Endothelial cell of umbilical vein (primary cell): Measurements from ENCODE around the gene GGT6. TPM values are rescaled to one million over a fixed set of nuclear protein-coding genes. Genes with fewer than 3 reads are reported as not detected.

ENCODE experiments used
- BruUV-seq: library from RNA; stranded (reverse); fragments of 400-500 nt; replicated peaks from 2 replicates; lab custom pipeline; 2021; lab: Mats Ljungman, UMichigan
- CTCF ChIA-PET: fragments of 300-600, 350-600 bp; sonication (Branson Sonifier 250); formaldehyde crosslinking; loops from one replicate; lab custom pipeline; 2021; ENCODE audit warnings: antibody characterized with exemption, inconsistent platforms; lab: Charles Lee
- POLR2A ChIA-PET: fragments of 300-600, 350-600 bp; sonication (Branson Sonifier 250); formaldehyde crosslinking; loops from one replicate; lab custom pipeline; 2021; ENCODE audit warnings: antibody characterized with exemption, inconsistent platforms; lab: Charles Lee
- DNase-seq: peaks from one replicate; pipeline ENCODE4 v3.0.0-alpha.2; 2011; ENCODE audit warnings: low read depth, low spot score
- FAIRE-seq: peaks from 2 replicates; lab custom pipeline; 2011; peaks lifted over from hg19 to GRCh38; lab: Jason Lieb, UNC
- H2AFZ ChIP-seq: 2 replicates; pipeline ENCODE4 v1.6.0; 2012; ENCODE audit warnings: low read depth, low read length, control low read depth, inconsistent platforms
- H3K27ac ChIP-seq: 2 replicates; pipeline ENCODE4 v1.5.1; 2011; ENCODE audit warnings: low read depth, mild to moderate bottlenecking, control low read depth, low read length, moderate library complexity; ENCODE audit not compliant: insufficient read depth
- H3K27me3 ChIP-seq, 2 experiments: 2 replicates each; pipeline versions ENCODE4 v1.6.0 to v1.6.1; 2011; ENCODE audit warnings: low read length in 2 of 2, mixed read lengths in 1 of 2; ENCODE audit not compliant: control insufficient read depth in 2 of 2, insufficient read depth in 2 of 2
- H3K36me3 ChIP-seq, 2 experiments: 2 replicates in 1 of 2; 3 replicates in 1 of 2; pipeline ENCODE4 v1.5.1; 2011; ENCODE audit warnings: low read length in 2 of 2, mild to moderate bottlenecking in 1 of 2, moderate library complexity in 1 of 2; ENCODE audit not compliant: control insufficient read depth in 2 of 2, insufficient read depth in 2 of 2; ENCODE audit errors: extremely low read depth in 1 of 2
- H3K4me1 ChIP-seq: 3 replicates; pipeline ENCODE4 v1.5.1; 2011; ENCODE audit warnings: mild to moderate bottlenecking, low read length; ENCODE audit not compliant: control insufficient read depth, insufficient read depth; ENCODE audit errors: extremely low read depth
- H3K4me2 ChIP-seq: 2 replicates; pipeline ENCODE4 v1.6.1; 2011; ENCODE audit warnings: low read length, control low read depth, mixed read lengths; ENCODE audit not compliant: insufficient read depth
- H3K4me3 ChIP-seq, 3 experiments: fragments of 200-600 bp in 1 of 3; sonication (generic), shearing (Covaris generic) in 1 of 3; replicated peaks in 1 of 3; 2 replicates each; pipeline ENCODE4 v1.5.1; 2011 to 2016; ENCODE audit warnings: control low read depth in 3 of 3, low read length in 3 of 3, mild to moderate bottlenecking in 2 of 3, inconsistent platforms in 1 of 3, low read depth in 1 of 3, moderate library complexity in 1 of 3; ENCODE audit not compliant: insufficient read depth in 1 of 3
- H3K79me2 ChIP-seq: 2 replicates; pipeline ENCODE4 v1.6.0; 2012; ENCODE audit warnings: low read length, inconsistent platforms; ENCODE audit not compliant: control insufficient read depth, insufficient read depth
- H3K9ac ChIP-seq: replicated peaks from 2 replicates; pipeline ENCODE3; 2011; ENCODE audit warnings: low read length, control low read depth; ENCODE audit not compliant: insufficient read depth; ENCODE audit errors: extremely low read depth
- H3K9me1 ChIP-seq: replicated peaks from 3 replicates; pipeline ENCODE4 v1.6.0; 2011; ENCODE audit warnings: mild to moderate bottlenecking, low read length; ENCODE audit not compliant: control insufficient read depth, insufficient read depth; ENCODE audit errors: extremely low read depth
- H3K9me3 ChIP-seq: replicated peaks from 2 replicates; pipeline ENCODE4 v1.5.1; 2012; ENCODE audit warnings: low read length, inconsistent platforms; ENCODE audit not compliant: control insufficient read depth, insufficient read depth
- H4K20me1 ChIP-seq: replicated peaks from 2 replicates; pipeline ENCODE3; 2011; ENCODE audit warnings: mild to moderate bottlenecking, low read length; ENCODE audit not compliant: control insufficient read depth, insufficient read depth; ENCODE audit errors: extremely low read depth
- CTCF ChIP-seq, 2 donors: IDR thresholded peaks; 1 replicate in 1 of 2; 2 replicates in 1 of 2; pipeline ENCODE4 v1.5.1; 2011; ENCODE audit warnings: low read length in 2 of 2, mild to moderate bottlenecking in 2 of 2, moderate library complexity in 2 of 2, control low read depth in 1 of 2, inconsistent platforms in 1 of 2, low read depth in 1 of 2; ENCODE audit not compliant: insufficient read depth in 1 of 2; ENCODE audit errors: extremely low read depth in 1 of 2
- FOS ChIP-seq: IDR thresholded peaks from 2 replicates; pipeline ENCODE4 v1.6.1; 2011; ENCODE audit warnings: mild to moderate bottlenecking, low read length, moderate library complexity, borderline replicate concordance; ENCODE audit not compliant: insufficient read depth
- GATA2 ChIP-seq: IDR thresholded peaks from 2 replicates; pipeline ENCODE4 v1.7.0; 2011; ENCODE audit warnings: low read depth, mild to moderate bottlenecking, moderate library complexity, mixed read lengths, low read length; ENCODE audit not compliant: insufficient read length, insufficient read depth
- JUN ChIP-seq: IDR thresholded peaks from 2 replicates; pipeline ENCODE4 v1.6.1; 2011; ENCODE audit warnings: borderline replicate concordance, low read depth; ENCODE audit not compliant: insufficient read length, insufficient read depth
- POLR2AphosphoS5 ChIP-seq: IDR thresholded peaks from 2 replicates; pipeline ENCODE4 v1.6.1; 2012; ENCODE audit warnings: low read depth, mild to moderate bottlenecking, control low read depth, low read length, moderate library complexity; ENCODE audit not compliant: insufficient read depth
- dilution Hi-C: fragments of 300-500 bp; cut with MboI; formaldehyde crosslinking; loops from one replicate; pipeline ENCODE4 v1.15.0; 2019; ENCODE audit warnings: low sequenced_read_pairs; ENCODE audit not compliant: extremely low pct_ligation_motif_present
- intact Hi-C: fragments of 100-400 bp; cut with micrococcal nuclease; formaldehyde crosslinking; loops from one replicate; pipeline ENCODE4 v1.10.0; 2022
- polyA plus RNA-seq, 4 experiments: library from polyadenylated mRNA; depleted of rRNA in 3 of 4; stranded (reverse) in 3 of 4; unstranded in 1 of 4; fragments of >200 nt; gene quantifications; 2 replicates each; pipeline versions ENCODE4 v1.2.1 to v1.2.3, GENCODE V29; 2011 to 2012; ENCODE audit warnings: missing spikeins in 1 of 4
- total RNA-seq: library from RNA; stranded (reverse); gene quantifications from 2 replicates; pipeline ENCODE4 v1.2.3, GENCODE V29; 2021

GGT6 gene
- total and polyA plus RNA-seq, 2 donors (not counting 3 experiments of a cell fraction or from before 2014, with no cell fraction given): not detected

GRCh38 chr17:4540687-4541327 lies 19.6 kb downstream of the GGT6 start:
- H3K27me3 ChIP-seq: no peaks in the 10 kb centered on the region
- peaks cover 5 to 36% of the 10 kb centered on the region in 2 experiments for H3K36me3 ChIP-seq
- FAIRE-seq (peak; percentile 71), DNase-seq (no peak)
- H3K9me3 ChIP-seq: no peaks in the 10 kb centered on the region
- no TSS peak for BruUV-seq
- no peaks in the 10 kb centered on the region for H4K20me1 ChIP-seq
- no peak overlapping the region for H2AFZ ChIP-seq
- POLR2A ChIA-PET: no interaction called here
- intact Hi-C loops: loop anchor here (1.0 to 2.0 kb wide), 2 partner anchors 121 to 326 kb away; no protein-coding TSS in a partner anchor
- CTCF ChIA-PET: interaction anchor here (0.9 to 6.7 kb wide), 6 partner anchors 26 to 128 kb away, joined by 3 to 31 read pairs (median 3); partner anchors contain the start of gene SPNS2
- H3K79me2 ChIP-seq: no peaks in the 10 kb centered on the region
- H3K4me2 ChIP-seq: no peak overlapping the region
- H3K9ac ChIP-seq: no peak overlapping the region
- no peak overlapping the region for H3K4me3 ChIP-seq
- H3K9me1 ChIP-seq: no peaks in the 10 kb centered on the region
- H3K4me1 ChIP-seq: peaks cover 43% of the 10 kb centered on the region
- TF ChIP-seq POLR2AphosphoS5 (peak; percentile 71), JUN (no peak)
- dilution Hi-C loops: no loop called here
- no peak overlapping the region for H3K27ac ChIP-seq

GRCh38 chr17:4540224-4540651 lies 20.1 kb downstream of the GGT6 start:
- no peak overlapping the region for H3K9ac ChIP-seq
- intact Hi-C loops: loop anchor here (1.0 to 2.0 kb wide), 2 partner anchors 120 to 325 kb away; no protein-coding TSS in a partner anchor
- FAIRE-seq: no peak
- H3K27me3 ChIP-seq: no peaks in the 10 kb centered on the region
- no peaks in the 10 kb centered on the region for H3K9me1 ChIP-seq
- H3K27ac ChIP-seq: no peak overlapping the region
- no peak for TF ChIP-seq GATA2
- TF ChIP-seq CTCF (IDR thresholded peaks at IDR 0.05; ENCODE audit: extremely low read depth in 1 of 2, insufficient read depth in 1 of 2, low read depth in 1 of 2, low read length in 2 of 2): peak; percentile 48 to 72
- TF ChIP-seq FOS: no peak
- H3K4me2 ChIP-seq: no peak overlapping the region
- no peaks in the 10 kb centered on the region for H3K9me3 ChIP-seq
- H4K20me1 ChIP-seq: no peaks in the 10 kb centered on the region
- H2AFZ ChIP-seq: no peak overlapping the region
- BruUV-seq: no TSS peak
- H3K79me2 ChIP-seq: no peaks in the 10 kb centered on the region
- H3K4me3 ChIP-seq: no peak overlapping the region
- CTCF ChIA-PET: interaction anchor here (0.9 to 6.7 kb wide), 5 partner anchors 27 to 127 kb away, joined by 3 to 31 read pairs (median 3); partner anchors contain the start of gene SPNS2
- peaks cover 43% of the 10 kb centered on the region for H3K4me1 ChIP-seq
- H3K36me3 ChIP-seq: peaks cover 5 to 36% of the 10 kb centered on the region in 2 experiments
- no peak for DNase-seq
- dilution Hi-C loops: no loop called here
- POLR2A ChIA-PET: no interaction called here
